NCI-H2196 (cell line): Measurements from ENCODE around the gene SLC25A3.
"Not testable (repeated sequence)": the region's sequence is repeated elsewhere in the genome, so short reads cannot be mapped to it uniquely, and the experiment has no call there.

Experiments used
- DNase-seq: peaks from one replicate; lab custom pipeline; 2025; ENCODE audit not compliant: unreplicated experiment; lab: John Stamatoyannopoulos, UW

Gene SLC25A3

DNA sequence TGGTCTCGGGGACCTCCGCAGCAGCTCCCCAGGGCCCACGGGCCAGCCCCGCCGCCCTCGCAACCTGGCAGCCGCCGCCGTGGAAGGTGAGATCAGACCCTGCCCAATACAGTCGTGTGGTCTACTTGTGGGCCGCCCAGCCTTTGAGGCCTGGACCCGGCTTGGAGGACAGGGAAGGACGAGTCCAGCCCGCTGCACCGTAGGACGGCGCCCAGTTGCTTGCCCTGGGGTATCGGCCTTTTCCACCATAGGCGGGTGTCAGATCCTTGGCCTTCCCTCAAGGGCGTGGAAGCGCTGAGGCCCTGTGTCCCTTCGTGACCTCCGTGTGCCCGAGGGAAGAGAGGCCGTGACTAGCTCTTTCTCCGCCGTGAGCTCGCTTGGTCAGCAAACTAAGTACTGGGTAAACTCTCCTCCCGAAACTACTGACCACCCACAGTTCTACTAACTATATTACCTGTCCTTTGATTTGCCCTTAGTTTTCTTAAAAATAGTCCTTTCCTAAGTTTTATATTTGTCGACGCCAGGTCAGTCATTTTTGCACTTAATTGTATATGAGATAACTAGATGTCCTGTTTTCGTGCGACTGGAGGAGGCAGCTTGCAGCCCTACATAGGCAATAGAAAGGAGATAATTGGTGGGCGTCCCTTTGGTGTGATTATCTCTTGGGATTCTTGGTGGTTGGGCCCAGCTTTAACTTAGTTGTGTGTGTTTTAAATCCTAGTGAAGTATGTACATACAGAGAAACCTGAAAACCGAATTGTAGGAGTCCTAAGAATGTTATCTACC lies 757 bp downstream of the SLC25A3 start:
- no peak for DNase-seq

DNA sequence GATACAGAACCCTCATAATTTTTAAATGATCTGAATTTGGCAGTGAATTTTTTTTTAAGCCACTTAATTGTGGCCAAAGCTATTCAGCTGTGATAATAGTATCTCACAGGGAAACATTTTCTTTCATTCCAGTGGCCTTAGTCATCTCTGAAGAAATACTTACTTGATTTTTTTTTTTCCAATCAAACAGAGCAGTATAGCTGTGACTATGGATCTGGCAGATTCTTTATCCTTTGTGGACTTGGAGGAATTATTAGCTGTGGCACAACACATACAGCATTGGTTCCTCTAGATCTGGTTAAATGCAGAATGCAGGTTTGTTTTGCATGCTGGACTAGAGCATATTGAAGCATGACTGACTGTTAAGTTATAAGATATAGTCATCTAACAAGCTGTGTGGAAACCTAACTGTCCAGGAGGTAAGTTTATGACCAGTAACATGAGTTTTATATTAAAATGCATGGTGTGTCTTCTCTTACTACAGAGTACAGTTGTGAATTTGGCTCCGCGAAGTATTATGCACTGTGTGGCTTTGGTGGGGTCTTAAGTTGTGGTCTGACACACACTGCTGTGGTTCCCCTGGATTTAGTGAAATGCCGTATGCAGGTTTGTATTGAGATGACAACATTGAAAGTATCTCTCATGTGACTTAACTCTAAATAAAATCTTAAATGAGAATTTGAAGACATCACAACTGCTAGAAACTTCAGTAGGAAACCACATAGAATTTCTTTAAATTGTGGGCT lies 1.9 kb downstream of the SLC25A3 start:
- DNase-seq, result no peak

DNA sequence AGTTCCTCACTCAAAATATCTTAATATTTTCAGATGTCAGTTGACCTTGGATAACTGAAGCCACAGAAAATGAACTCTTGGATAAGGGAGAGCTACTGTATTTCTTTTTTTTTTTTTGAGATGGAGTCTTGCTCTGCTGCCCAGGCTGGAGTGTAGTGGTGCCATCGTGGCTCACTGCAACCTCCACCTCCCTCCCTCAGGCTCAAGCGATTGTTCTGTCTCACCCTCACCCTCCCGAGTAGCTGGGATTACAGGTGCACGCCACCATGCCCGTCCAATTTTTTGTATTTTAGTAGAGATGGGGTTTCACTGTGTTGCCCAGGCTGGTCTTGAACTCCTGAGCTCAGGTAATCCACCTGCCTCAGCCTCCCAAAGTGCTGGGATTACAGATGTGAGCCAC lies 3.8 kb downstream of the SLC25A3 start:
- DNase-seq, result not testable (repeated sequence)

DNA sequence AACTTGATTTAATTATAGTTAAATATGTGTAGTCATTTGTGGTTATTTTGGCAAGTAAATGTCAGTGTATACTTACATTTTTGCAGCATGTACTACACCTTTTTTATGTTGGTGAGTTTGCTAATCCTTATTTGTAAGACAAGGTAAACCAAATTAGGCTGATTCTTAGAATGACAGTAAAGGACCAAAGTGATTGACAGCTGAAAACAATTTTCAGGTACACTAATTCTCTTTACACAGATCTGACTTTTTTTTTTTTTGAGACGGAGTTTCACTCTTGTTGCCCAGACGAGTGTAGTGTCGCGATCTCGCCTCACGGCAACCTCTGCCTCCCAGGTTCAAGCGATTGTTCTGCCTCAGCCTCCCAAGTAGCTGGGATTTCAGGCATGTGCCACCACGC lies 8.4 kb downstream of the SLC25A3 start:
- no peak for DNase-seq

DNA sequence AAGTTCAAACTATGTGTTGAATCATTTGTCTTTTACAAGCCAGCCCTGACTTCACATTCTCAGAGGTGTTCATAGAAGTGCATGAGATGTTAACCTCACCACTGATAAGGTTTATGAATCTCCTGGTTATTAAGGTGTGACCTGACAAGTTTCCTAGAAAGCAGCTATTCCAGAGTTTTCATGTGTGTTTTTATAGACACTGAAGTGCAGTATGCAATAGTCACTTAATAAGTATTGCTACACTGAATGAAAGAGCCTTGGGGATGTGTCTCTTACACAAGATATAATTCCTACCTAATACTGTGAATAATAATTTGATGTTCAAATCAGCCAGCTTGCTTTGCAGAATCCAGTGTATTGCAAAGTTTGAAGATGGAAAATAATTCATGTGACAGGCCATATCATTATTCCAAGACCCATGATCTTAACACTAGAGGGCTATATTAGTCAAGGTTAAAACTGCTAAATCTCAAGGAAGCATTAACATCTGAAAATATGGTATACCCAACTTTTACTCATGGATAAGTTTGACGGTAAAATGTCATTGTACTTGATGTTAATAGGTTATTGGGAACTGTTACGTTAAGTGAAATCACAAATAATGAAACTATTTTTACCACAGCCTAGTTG lies 13.0 kb downstream of the SLC25A3 start:
- DNase-seq, result no peak

DNA sequence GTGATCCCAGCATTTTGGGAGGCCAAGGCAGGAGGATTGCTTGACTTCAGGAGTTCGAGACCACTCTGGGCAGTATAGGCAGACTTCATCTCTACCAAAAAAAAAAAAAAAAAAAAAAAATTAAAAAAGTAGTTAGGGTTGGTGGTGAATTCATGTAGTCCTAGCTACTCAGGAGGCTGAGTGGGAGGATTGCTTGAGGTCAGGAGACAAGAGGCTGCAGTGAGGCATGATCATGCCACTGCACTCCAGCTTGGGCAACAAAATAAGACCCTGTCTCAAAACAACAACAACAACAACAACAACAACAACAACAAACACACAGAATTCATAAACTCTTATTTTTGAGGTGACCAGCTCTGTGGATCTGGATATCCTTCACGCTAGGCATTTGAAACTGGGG lies 17.1 kb downstream of the SLC25A3 start:
- DNase-seq, result no peak

DNA sequence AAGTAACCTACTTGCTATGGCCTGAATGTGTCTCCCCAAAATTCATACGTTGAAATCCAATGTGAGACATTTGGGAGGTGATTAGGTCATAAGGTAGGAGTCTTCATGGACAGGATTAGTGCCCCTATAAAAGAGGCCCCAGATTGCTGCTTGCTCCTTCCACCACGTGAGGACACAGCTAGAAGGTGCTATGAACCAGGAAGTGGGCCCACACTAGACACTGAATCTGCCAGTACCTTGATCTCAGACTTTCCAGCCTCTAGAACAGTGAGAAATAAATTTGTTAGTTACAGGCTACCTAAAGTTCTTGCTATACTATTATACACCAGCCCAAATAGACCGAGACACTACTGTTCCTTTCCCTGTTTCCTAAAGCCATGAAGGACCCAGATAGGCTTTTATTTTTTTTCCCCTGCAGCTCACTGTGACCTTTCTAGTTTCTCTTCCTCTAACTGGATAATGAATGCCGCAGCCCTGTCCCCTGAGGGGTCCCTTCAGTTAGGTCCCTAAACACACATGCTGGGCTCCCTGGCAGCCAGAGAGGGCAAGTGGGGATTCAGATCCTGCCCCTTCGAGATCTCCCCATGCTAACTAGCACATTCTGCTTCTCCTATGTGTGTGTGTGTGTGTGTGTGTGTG lies 19.3 kb downstream of the SLC25A3 start:
- no peak for DNase-seq

DNA sequence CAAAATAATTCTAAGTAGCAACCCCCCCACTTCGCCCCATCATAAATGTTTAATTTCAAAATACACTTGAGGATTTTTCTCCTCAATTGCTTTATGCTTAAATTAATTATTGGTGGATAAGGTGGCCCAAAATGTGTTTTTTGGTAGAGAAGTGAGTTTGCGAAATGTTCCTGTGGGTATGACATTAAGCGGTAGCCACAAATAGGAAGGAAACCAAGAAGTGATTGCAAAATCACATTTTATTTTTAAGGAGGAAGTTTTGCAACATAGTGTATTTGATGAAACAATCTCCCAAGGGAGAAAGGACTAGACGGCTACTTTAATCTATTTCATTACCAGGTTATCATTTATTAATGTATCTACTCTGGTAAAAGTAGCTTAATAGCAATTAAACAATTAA lies 25.5 kb downstream of the SLC25A3 start:
- DNase-seq, result no peak

DNA sequence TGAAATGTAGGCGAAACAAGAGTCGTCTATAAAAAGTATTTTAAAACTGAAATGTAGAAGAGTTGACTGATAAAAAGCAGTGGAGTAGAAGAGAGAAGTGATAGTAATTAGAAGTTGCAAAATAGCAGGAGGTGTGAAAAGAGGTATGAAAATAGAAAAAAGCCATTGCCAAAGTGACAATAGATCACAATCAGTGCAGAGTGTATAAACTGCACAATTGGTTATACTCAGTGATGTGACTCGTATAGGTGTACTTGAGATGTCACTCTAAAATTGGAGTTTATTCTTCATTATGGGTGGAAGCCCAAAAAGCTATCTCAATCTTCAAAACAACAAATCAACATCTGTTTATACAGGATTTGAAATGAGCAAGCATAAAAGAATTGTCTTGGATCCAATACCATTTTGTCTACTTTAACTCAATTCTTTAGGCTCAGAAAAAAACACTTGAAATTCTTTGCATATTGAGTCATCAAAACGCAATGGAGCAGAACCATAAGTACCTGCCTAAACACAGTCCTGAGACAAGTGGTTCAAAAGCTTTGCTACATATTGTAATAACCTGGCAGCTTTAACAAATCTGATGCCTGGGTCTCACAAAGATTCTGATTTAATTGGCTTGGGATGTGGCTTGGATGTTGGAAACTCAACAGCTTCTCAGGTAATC lies 42.3 kb downstream of the SLC25A3 start:
- peak; percentile 56 for DNase-seq

DNA sequence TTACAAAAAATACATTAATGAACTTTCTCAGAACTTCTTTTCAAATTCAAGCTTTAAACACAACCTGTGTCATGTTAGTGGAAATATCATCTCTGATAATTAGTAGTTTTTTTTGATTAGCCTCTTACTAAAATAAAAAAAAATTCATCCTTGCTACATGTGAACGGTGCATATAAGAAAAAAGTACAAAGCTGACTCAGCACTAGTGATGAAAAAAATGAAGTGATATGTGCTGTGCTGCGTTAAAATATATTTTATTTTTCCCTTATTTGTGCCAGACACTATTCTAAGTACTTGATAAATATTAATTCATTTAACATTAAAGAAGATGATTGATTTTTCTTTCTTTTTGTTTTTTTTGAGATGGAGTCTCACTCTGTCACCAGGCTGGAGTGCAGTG lies 43.6 kb downstream of the SLC25A3 start:
- no peak for DNase-seq

DNA sequence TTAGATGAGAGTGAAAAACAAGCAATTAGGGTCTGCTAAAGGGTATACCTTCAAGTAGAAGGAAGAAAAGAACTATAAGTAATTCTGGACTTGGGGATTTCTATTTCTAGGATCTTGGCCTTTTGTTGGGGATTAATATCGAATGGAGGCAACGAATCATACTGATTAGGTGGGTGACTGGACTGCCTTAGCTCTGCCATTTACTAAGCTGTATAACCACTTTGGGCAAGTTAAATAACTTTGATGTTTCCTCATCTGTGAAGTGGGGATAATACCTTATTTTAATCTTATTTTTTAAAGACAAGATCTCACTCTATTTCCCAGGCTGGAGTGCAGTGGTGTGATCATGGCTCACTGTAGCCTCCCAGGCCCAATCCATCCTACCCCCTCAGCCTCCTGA lies 44.5 kb downstream of the SLC25A3 start:
- DNase-seq, result no peak

DNA sequence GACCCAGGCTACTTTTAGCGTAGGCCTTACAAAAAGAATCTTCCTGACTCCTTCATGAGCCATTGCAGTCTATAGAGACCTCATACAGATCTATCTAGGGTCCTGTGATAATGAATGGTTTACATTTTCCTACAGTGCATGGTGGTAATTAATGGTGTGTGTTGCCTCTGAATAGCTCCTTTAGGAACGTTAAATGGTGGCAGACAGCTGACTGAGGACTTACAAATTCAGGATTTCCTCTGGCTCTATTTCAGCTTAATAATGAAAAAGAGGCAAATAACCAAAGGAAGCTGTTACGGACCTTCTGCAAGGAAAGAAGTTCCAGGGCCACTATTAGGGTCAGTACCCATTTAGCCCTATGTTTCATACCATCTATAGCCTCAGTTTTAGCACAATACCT lies 46.0 kb downstream of the SLC25A3 start:
- no peak for DNase-seq

DNA sequence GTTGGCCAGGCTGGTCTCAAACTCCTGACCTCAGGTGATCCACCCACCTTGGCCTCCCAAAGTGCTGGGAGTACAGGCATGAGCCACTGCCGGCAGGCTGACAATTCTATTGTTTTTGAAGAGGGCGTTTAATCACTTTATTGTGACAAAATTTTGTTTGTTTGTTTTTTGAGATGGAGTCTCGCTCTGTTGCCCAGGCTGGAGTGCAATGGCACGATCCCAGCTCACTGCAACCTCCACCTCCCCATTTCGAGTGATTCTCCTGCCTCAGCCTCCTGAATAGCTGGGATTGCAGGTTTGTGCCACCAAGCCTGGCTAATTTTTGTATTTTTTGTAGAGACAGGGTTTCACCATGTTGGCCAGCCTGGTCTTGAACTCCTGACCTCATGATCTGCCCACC lies 49.3 kb downstream of the SLC25A3 start:
- DNase-seq, result not testable (repeated sequence)

DNA sequence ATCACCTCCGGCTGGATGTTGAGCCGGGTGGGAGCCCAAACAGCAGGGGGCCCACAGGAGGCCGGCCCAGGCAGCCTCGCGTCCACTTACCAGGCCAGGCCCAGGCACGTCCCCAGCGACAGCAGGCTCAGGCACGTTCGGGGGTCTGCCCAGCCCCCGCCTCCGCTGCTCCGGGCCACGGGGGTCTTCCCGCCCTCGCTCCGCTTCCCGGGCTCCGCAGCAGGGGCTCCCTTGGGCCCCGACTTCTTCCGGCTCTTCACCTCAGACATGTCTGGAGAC lies 50.9 kb downstream of the SLC25A3 start:
- DNase-seq, result no peak

DNA sequence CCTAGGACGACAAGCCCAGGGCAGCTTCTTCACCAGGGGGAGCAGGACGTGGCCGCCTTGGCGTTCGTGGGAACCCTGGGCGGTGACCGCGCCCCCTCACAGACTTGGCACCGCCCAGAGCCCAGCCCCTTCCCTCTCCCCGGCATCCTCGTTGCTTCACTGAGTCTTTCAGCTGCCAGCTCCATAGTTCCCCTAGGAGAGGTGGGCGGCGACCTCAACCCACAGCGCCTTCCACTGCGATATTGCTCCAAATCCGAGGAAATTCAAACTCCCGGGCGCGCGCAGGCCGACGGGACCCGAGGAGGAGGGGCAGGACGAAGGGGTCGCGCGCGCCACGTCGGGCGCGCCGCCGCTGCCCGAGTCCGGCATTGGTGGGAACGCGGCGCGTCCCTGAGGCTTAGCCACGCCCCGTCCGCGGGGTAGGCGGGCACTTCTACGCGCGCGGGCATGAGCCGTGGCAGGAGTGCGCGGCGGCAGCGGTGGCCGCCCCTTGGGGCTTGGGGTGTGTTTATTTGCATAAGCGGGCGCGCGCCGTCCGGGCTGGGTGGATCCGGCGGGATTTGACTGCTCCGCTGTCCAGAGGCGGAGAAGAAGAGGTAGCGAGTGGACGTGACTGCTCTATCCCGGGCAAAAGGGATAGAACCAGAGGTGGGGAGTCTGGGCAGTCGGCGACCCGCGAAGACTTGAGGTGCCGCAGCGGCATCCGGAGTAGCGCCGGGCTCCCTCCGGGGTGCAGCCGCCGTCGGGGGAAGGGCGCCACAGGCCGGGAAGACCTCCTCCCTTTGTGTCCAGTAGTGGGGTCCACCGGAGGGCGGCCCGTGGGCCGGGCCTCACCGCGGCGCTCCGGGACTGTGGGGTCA lies 51.5 kb downstream of the SLC25A3 start, which contains the start of the genes APAF1 and IKBIP:
Gene APAF1 (plus strand): TSS at position 579 of the 860 bp plus-strand sequence. CDS start 3,070 bp downstream, outside the sequence.
Gene IKBIP (minus strand): TSS at position 77 of the 860 bp plus-strand sequence. CDS start 87 bp downstream, outside the sequence.
- DNase-seq, result peak; percentile 97

DNA sequence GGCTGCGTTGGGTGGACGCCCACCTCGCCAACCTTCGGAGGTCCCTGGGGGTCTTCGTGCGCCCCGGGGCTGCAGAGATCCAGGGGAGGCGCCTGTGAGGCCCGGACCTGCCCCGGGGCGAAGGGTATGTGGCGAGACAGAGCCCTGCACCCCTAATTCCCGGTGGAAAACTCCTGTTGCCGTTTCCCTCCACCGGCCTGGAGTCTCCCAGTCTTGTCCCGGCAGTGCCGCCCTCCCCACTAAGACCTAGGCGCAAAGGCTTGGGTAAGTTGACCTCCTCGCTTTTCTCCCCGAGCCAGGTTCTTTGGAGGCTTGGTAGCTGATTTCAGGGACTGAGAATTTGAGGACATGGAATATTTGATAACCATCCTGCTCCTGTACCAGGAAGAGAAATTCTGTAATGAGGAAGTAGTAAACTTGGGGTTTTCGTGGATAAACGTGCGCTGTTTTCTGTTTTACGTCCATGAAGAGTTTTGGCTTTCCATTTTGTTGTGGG lies 52.1 kb downstream of the SLC25A3 start:
- DNase-seq, result no peak

DNA sequence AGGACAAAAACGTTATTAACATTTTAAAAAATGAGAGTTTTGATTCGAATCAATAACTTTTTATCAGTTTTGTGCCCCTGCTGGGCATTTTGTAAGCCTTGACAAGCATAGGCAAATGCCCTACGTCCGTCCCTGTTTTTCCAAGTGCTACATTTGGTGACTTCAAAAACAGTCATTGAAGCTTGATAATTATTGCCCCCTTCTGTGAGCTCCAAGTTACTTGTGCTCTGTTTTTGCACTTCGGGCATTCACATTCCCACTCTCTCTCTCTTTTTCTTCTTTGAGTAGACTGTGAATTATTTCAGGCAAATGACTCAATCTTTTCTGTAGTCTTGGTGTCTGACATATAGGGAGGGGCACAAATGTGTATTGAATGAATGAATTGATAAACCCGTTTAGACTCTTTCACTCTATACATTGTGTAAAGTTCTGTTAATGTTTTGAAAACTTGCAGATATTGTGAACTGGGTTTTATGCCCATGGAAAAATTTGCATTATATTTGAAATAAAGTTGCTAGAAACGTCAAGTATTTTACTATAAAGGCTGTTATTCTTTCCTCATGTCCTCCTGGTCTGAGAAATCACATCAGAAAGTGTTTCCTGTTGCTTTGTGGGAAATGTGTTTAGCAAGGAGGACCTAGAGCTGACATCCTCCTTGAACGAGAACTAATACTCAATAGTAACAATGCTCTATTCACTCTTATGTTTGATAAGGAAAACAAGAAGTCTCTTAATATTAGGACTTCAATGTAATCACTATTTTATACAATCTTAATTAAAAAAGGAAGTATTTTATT lies 53.0 kb downstream of the SLC25A3 start:
- DNase-seq, result no peak

DNA sequence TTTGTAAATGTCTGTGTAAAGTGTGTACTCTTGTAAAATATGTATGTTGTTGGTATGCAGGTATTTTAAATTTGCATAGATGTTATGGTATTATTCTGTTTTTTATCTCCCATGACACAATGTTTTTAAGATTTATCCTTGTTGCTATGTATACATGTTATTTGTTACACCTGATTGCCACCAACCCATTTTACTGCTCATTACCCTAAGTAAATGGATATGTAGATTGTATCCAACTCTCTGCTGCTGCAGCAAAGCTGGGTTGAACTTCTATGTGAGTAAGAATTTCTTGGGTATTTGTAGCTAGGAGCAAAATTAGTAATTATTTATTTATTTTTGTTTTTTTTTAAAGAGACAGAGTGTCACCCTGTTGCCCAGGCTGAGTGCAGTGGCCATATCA lies 57.8 kb downstream of the SLC25A3 start:
- DNase-seq, result no peak

DNA sequence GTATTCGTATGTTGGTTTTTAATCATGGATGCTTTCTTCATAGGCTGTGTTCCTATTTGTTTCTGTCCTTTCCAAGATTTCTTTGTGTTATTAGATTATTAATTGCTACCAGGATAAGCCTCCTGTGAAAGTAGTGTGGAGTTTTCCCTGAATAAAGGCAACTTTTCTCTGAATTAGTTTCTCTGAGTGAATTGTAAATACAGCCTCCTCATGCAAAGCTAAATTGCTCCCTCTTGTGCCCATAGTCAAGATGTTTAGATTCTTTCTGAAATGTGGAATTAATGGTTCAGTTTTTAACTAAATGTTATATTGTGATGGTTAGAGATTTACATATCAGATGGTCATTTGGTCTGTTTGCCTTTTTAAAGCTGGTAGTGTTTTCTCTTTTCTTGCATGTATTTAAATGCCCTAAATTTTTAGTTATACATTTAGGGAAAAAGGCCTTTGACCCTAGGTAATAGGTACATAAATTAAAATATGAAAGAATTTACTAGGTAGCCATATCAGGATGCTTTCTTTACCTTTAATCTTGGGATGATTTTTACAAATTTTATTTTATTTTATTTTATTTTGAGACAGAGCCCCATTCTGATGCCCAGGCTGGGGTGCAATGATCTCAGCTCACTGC lies 60.5 kb downstream of the SLC25A3 start:
- DNase-seq, result peak; percentile 60
